DND-41 (cell line): Measurements from ENCODE around the gene DSCAM.

Experiments
- ATAC-seq: fragments of 200-7000 bp; cut with Tn5 transposase; 3 replicates; pipeline ENCODE4 v1.9.1; 2021; ENCODE audit warnings: low read depth; ENCODE audit not compliant: insufficient read depth
- DNase-seq: peaks from one replicate; pipeline ENCODE4 v3.0.0-alpha.2; 2020
- H2AFZ ChIP-seq: 2 replicates; pipeline ENCODE4 v1.6.0; 2012; ENCODE audit warnings: low read depth, low read length
- H3K27ac ChIP-seq: 2 replicates; pipeline ENCODE4 v1.5.1; 2012; ENCODE audit warnings: low read length, inconsistent platforms
- H3K27me3 ChIP-seq: fragments of 200-600 bp; sonication (generic); 2 replicates; pipeline ENCODE4 v1.6.0; 2012; ENCODE audit warnings: low read length, mild to moderate bottlenecking, inconsistent platforms; ENCODE audit not compliant: insufficient read depth, poor library complexity
- H3K36me3 ChIP-seq: 2 replicates; pipeline ENCODE4 v1.5.1; 2012; ENCODE audit warnings: low read length, inconsistent platforms; ENCODE audit not compliant: insufficient read depth
- H3K4me1 ChIP-seq: 2 replicates; pipeline ENCODE4 v1.5.1; 2012; ENCODE audit warnings: mild to moderate bottlenecking, low read length; ENCODE audit not compliant: insufficient read depth
- H3K4me2 ChIP-seq: 2 replicates; pipeline ENCODE4 v1.6.0; 2012; ENCODE audit warnings: mild to moderate bottlenecking, moderate library complexity, low read length, inconsistent platforms; ENCODE audit not compliant: insufficient read depth
- H3K4me3 ChIP-seq, 2 experiments: fragments of 200-600 bp in 1 of 2; shearing (Covaris generic) in 1 of 2; 2 replicates each; pipeline ENCODE4 v1.5.1; 2012 to 2016; ENCODE audit warnings: inconsistent platforms in 2 of 2, low read length in 2 of 2, mild to moderate bottlenecking in 2 of 2, low read depth in 1 of 2, moderate library complexity in 1 of 2
- H3K79me2 ChIP-seq: 2 replicates; pipeline ENCODE4 v1.6.0; 2012; ENCODE audit warnings: low read length, inconsistent platforms; ENCODE audit not compliant: insufficient read depth
- H3K9ac ChIP-seq: 2 replicates; pipeline ENCODE4 v1.6.0; 2012; ENCODE audit warnings: low read depth, mild to moderate bottlenecking, inconsistent platforms, low read length, moderate library complexity
- H3K9me3 ChIP-seq: 2 replicates; pipeline ENCODE4 v1.5.1; 2012; ENCODE audit warnings: low read length, moderate library complexity, mild to moderate bottlenecking, inconsistent platforms; ENCODE audit not compliant: insufficient read depth, severe bottlenecking
- H4K20me1 ChIP-seq: 2 replicates; pipeline ENCODE4 v1.6.0; 2012; ENCODE audit warnings: low read length; ENCODE audit not compliant: insufficient read depth
- CTCF ChIP-seq: IDR thresholded peaks from 2 replicates; pipeline ENCODE4 v1.5.1; 2012; ENCODE audit warnings: borderline replicate concordance, low read length, moderate library complexity, mild to moderate bottlenecking; ENCODE audit not compliant: poor library complexity, severe bottlenecking; ENCODE audit errors: extremely low read depth
- EZH2 ChIP-seq: IDR thresholded peaks from 3 replicates; pipeline ENCODE4 v1.6.1; 2012; ENCODE audit warnings: borderline replicate concordance, low read depth, mild to moderate bottlenecking, moderate library complexity, low read length, inconsistent platforms; ENCODE audit not compliant: severe bottlenecking

DSCAM gene

DNA sequence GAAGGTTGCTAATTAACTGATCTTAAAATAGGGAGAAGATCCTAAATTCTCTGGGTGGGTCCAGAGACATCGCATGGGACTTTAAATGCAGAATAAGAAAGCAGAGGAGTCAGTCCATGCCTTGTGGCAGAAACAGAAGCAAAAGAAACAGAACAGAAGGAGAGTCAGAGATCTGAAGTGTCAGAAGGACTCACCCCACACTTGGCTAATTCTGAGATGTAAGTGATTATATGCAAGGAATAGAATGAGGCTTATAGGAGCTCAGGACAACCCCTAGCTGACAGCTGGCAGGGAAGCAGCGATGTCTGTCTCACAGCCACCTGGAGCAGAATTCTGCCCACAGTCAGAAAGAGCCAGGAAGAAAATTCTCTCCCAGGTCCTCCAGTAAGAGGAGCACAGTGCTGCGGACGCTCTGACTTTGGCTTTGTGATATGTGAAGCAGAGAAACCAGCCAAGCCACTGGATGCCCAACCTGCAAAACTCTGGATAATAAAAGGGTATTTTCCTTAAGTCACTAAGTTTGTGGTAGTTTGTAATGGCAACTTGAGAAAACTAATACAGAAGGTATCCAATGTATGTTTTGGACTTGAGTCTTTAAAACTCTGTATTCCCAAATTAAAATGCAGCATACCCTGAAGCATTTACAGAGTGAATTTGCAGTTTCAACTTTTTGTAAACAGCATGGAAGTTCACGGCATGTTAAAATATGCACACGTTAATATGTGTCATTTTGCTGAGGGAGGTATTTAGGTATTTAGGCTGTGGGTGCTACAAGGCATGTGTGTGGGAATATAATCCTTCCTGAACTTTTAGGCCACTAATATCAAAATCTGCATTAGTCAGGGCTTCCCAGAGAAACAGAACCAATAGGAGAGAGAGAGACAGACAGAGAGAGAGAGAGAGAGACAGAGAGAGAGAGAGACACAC, 591.2 kb downstream of the DSCAM start:
- TF ChIP-seq CTCF = no peak
- TF ChIP-seq EZH2 = no peak
- H3K36me3 ChIP-seq = no peaks in the 10 kb centered on the region
- ATAC-seq (no peak), DNase-seq (no peak)
- H3K4me2 ChIP-seq = no peak overlapping the region
- H4K20me1 ChIP-seq = no peaks in the 10 kb centered on the region
- no peak overlapping the region for H3K27ac ChIP-seq
- H3K9ac ChIP-seq = no peak overlapping the region
- H3K27me3 ChIP-seq = no peaks in the 10 kb centered on the region
- no peaks in the 10 kb centered on the region for H3K9me3 ChIP-seq
- no peak overlapping the region for H3K4me3 ChIP-seq
- H3K79me2 ChIP-seq = no peaks in the 10 kb centered on the region
- H3K4me1 ChIP-seq = no peaks in the 10 kb centered on the region
- H2AFZ ChIP-seq = no peak overlapping the region

DNA sequence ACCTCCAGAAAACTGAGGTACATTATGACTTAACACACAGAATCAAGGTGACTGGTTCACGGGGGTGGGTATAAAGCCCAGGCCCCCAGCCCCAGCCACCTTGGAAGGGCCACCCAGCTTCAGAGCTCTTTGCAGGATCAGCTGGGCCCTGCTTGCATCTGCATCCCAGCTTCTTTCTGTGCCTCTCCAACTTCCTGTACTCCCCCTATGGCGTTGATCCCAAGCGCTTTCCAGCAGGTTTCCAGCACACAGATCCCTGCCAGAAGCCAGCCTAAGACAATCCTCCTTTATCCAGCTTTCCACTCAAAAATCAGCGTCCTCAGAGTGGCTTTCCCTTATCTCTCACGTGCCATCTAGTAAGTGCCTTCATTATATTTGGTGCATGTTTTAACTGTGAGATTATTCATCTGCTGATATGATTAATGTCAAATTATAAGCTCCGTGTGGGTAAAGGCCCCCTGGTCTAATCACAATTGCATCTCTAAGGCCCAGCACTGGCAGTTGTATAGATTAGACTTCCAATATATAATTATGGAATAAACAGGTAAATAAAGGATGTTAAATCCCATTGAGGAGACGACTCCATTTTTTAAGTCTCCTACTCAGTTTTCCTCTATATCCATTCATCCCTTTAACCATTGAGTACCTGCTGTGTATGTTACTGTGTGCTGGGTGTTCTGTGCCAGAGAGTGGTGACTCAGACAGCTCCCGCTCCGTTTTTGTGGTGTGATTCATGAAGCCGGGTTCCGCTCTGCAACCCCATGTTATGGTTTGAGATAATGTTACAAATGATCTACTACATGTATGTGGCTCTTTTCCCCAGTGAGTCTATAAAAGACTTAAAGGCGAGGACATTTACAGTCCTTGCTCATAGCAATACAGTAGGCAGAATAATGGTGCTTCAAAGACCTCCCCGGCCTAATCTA, 592.2 kb downstream of the DSCAM start:
- Histone ChIP-seq H3K4me1 (no peaks in the 10 kb centered on the region), H3K4me3 (no peak overlapping the region), H2AFZ (no peak overlapping the region), H3K27ac (no peak overlapping the region), H4K20me1 (no peaks in the 10 kb centered on the region), H3K79me2 (no peaks in the 10 kb centered on the region), H3K36me3 (no peaks in the 10 kb centered on the region), H3K4me2 (no peak overlapping the region), H3K9me3 (no peaks in the 10 kb centered on the region), H3K27me3 (no peaks in the 10 kb centered on the region), H3K9ac (no peak overlapping the region)
- TF ChIP-seq CTCF = no peak
- TF ChIP-seq EZH2 = no peak
- ATAC-seq (no peak), DNase-seq (no peak)

- H3K27ac ChIP-seq = no peak overlapping the region
- ATAC-seq = no peak
- no peak overlapping the region for H3K4me2 ChIP-seq
- H3K9ac ChIP-seq = no peak overlapping the region
- DNase-seq = no peak
- no peaks in the 10 kb centered on the region for H3K79me2 ChIP-seq
- no peaks in the 10 kb centered on the region for H3K27me3 ChIP-seq
- H3K36me3 ChIP-seq = no peaks in the 10 kb centered on the region
- no peak overlapping the region for H3K4me3 ChIP-seq
- no peak for TF ChIP-seq EZH2
- no peak for TF ChIP-seq CTCF
- no peaks in the 10 kb centered on the region for H3K4me1 ChIP-seq
- no peaks in the 10 kb centered on the region for H4K20me1 ChIP-seq
- H2AFZ ChIP-seq = no peak overlapping the region
- no peaks in the 10 kb centered on the region for H3K9me3 ChIP-seq
These were observed 593.8 kb downstream of the DSCAM start for GRCh38 chr21:40253112-40253511.
